HG02870 (cell line): ENCODE measurements around the gene DIDO1.
A peak's percentile ranks its signal among the peaks of the same experiment; 100 is the strongest.

Experiments used
- ATAC-seq: cut with Tn5 transposase; IDR thresholded peaks from one replicate; pipeline ENCODE4 v1.9.1; 2021; ENCODE audit warnings: mild to moderate bottlenecking, moderate library complexity; ENCODE audit not compliant: unreplicated experiment

DIDO1 gene

DNA sequence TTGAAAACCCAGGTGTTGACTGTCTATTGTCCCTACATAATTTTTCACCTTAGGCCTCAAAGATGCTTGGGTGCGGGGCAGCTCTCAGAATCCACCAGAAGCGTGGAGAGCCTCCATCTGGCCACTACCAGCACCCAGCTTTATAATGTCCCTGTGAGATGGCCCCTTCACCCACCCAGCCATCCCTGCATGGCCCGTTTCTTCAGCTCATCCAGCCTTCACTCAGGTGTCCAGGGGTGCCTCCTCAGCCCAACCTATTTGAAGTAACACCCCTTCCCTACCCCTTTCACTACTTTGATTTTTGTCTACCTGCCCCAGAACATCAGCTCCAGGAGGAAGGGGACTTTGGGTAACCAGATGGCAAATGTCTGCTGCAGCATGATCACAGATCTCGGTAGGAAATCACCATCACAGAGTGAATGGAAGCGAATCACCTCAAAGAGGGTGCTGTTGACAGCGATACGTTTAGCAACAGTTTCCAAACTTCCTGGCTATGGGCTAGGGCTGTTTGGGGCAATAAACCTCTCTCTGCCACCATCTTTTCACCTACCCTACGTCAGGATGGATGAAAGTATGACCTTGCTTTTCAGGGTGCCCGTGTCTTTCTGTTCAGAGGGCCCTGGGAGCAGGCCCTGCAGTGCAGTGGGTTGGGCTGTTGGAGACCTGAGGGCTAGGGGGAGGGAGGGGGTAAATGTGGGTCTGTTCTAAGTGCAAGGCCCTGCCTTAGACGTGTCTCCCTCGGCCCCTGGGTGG, 25.0 kb upstream of the DIDO1 start:
- no peak for ATAC-seq

- ATAC-seq, result no peak
Observed at GRCh38 chr20:62950741-62951140, 24.4 kb upstream of the DIDO1 start.

GRCh38 chr20:62949962-62950361, 23.7 kb upstream of the DIDO1 start:
- ATAC-seq, result no peak

DNA sequence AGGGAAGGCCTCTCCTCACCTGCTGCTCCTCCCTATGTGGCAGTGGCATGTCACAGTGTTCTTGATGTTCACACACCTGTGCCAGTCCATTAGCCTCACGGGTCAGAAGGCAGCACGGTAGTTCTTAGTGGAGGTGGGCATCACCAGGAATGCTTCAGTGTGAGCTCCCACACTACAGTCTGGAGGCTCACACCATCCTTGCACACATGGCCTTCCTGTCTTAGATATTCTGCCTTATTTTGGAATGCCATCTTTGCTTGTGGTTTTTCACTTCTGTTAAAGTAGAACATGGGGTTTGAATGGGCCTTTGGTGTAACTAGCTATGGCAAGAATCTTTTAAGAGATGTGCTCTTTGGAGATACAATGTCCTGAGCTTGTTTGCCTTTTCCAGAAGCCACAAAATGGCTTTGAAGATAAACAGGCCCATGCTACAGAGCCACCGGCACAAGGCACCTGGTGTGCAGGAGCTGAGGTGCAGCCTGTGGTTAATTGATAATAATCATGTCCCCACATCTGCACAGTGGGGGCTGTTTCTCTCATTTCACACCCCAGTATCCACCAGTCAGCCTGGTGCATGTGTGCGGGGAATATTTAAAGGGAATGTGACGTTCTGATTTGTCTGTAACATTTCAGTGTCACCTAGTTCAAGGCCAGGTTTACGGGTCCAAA, 23.0 kb upstream of the DIDO1 start:
- ATAC-seq, result no peak

- ATAC-seq, result no peak
Observed at GRCh38 chr20:62947532-62948300, 21.4 kb upstream of the DIDO1 start.

GRCh38 chr20:62946918-62947317, 20.6 kb upstream of the DIDO1 start:
- ATAC-seq, result no peak

DNA sequence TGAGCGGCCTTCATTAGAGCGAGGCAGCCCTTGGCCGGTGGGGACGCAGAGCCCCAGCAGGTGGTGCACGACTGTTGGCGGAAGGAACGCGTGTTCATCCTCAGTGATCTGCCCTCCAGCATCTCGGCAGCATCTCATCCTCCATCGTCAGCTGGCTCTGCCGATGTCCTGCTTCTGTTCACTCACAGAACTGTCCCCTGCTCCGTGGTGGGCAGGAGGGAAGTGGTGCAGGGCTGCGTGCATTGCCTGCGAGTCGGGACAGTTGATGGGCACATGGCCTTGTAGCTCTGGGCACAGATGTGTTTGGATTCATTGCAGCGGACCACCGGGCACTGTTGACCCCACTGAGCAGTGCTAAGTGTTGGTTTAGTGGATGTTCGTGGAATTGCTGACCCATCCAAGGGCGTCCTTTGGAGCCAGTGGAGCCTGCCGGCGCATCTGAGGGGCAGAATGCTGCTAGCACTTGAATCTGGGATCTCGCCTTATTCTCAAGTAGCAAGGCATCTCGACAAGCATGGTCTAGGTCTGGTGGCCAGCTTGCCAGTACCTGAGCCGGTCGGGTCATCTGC, 19.6 kb upstream of the DIDO1 start:
- ATAC-seq, result no peak

DNA sequence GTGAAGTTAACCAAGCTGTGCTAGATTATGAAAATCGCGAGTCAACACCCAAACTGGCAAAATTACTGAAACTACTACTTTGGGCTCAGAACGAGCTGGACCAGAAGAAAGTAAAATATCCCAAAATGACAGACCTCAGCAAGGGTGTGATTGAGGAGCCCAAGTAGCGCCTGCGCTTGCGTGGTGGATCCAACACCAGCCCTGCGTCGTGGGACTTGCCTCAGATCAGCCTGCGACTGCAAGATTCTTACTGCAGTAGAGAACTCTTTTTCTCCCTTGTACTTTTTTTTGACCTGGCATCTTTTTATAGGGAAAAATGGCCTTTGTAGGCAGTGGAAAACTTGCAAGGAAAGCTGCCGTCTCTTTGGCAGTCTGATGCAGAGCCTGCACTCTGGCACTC, 18.4 kb upstream of the DIDO1 start:
- no peak for ATAC-seq

DNA sequence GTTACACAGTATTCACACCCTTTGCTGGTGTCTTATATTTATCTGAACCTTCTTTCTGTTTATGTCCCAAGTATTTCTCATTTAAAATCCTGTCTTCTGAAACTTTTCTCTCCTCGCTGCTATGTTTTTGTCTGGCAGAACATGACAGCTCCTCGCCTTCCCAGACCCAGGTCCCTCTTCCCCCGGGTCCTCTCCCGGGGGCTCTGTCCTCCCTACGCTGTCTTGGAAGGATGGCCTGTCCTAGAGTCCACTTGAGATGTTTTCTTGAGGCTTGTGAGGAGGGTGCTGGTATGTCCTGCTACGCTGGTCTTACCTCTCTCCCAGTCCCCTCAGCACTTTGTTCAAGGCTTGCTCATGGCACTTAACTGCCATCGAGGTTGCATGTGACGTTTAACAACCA, 17.9 kb upstream of the DIDO1 start:
- ATAC-seq, result no peak

DNA sequence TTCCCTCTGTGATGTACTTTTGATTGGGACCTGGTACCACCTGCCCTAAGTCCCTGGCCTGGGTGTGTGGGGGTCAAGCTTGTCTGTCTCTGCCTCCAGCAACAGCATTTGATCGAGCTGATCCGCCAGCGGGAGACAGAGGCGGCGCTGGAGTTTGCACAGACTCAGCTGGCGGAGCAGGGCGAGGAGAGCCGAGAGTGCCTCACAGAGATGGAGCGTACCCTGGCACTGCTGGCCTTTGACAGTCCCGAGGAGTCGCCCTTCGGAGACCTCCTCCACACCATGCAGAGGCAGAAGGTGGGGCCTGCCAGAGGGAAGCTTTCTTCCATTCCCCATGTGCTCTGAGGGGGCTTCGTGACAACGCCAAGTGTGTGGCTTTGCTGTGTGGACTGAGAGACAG, 17.1 kb upstream of the DIDO1 start:
- no peak for ATAC-seq

DNA sequence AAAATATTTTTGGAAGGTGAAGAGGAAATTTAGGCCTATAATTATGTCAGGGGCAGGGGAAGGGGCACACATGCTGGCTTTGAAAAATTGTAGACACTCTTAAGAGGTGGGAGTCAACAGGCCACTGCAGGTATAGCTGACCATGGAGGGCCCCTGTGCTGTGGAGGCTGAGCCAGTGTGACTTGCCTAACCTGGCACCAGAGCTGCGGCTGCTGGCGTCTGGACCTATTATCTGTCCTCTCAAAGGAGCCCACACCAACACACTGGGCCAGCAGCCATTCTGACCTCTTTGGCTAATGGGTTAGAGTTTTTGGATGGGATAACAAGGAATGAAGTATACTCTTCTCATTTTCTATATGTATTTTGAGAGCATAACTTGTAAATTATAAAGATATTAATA, 16.2 kb upstream of the DIDO1 start:
- ATAC-seq, result no peak

- ATAC-seq, result no peak
Observed at GRCh38 chr20:62941792-62942191, 15.5 kb upstream of the DIDO1 start.

DNA sequence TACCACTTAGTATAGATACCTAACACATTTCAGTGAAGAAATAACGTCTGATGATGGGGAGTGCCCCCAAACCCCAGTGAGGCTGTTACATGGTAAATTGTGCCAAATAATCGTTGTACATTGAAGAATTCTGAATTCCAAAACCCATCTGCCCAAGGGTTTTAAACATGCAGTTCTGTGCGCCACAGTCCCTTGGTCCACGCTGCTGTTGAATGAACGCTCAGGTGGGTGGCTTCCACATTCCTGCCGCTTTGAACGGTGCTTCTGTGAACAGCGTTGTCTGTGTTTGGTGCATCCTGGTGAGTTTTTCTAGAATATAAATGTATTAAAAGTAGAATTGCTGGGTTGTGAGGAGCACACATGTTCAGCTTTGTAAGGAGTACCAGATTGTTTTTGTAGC, 14.6 kb upstream of the DIDO1 start:
- no peak for ATAC-seq

DNA sequence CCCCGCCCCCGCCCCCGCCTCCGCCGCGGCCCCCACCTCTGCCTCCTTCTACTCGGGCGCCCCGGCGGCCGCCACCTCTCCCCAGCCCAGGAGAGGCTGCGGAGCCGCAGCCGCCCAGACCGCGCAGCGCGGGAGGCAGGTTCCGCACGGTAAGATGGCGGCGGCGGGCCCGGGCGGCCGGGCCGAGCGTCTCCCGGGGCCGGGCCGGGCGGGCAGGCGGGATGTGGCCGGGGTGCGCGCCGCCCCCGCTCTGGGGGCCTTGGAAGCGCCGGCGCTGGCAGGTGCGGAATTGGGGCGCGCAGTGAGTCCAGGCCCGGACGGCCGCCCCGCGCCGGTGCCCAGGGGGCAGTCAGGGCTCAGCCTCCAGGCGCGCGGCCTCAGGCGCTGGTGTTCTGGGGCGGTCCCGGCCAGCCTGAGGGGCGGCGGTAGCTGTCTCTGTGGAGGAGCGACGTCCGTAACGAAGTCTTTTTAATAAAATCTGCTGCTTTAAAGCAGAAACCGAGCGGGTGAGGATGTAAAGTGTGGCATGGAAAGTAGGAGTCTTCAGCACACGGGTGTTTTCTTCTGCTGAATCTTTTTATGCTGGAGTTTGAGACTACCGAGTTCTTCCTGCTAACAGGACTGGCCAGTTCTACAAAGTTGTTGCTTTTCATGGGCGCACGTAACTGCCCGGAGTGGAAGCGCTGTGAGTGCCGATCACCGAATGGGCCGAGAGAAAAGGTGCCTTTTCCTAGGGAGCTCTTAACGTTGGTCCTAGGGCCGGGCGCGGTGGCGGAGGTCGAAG, 12.0 kb upstream of the DIDO1 start, which contains the start of gene GID8:
Gene GID8, plus strand, starts transcription at position 43 of the 784 bp plus-strand sequence. CDS start 3,356 bp downstream, outside the sequence.
- peak; percentile 33 for ATAC-seq

DNA sequence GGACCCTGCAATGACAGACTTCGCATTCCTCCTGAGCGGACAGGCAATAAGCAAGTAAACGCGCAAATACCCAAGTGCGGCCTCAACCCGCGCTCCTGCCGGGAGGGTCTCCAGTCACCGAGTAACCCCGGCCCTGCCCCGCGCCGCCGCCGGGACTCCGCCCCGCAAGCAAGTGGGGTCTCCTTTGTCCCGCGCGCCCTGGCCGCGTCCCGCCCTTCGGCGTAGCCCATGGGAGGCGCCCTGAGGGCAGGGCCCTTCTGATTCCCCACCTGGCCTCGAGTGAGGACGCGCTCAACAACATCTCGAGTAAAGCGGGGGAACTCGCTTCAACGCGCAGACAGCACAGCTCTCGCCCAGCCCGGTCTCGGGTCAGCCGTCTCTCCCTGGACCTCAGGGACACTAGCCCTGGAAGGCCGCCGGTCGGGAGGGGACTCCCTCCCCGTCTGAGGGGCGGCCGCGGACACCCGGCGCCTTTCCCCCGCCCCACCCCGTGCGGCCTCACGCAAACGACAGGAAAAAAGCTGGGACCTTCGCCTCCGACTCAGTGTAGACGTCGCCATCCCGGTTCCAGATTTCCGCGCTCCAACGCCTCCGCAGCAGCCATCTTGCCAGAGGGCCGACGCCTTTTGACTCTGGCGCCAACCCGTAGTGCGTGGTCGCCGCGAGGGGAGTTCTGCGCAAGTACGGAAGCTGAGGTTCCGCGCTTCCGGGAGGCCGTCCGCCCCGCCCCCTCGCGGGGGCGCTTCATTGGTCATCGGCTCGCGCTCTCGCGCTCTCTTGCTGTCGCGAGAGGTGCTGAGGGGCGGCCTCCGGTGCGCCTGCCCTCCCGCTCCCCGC, 11.2 kb upstream of the DIDO1 start:
- peak; percentile 78 for ATAC-seq

DNA sequence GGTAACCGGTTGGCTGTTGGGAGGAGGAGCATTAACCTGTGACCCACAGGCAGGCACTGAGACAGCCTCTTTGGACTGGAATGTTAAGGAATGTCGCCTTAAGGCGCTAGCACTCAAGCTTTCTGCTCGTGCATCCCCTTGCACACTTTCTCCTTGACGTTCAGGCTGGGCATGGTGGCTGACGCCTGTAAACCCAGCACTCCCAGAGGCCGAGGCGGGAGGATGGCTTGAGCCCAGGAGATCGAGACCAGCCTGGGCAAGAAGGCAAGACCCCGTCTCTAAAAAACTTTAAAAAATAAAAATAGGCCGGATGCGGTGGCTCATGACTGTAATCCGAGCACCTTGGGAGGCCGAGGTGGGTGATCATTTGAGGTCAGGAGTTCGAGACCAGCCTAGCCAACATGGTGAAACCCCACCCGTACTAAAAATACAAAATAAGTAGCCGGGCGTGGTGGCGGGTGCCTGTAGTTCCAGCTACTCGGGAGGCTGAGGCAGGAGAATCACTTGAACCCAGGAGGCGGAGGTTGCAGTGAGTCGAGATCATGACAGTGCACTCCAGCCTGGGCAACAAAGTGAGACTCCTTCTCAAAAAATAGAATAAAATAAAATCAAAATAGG, 9.8 kb upstream of the DIDO1 start:
- ATAC-seq, result no peak

DNA sequence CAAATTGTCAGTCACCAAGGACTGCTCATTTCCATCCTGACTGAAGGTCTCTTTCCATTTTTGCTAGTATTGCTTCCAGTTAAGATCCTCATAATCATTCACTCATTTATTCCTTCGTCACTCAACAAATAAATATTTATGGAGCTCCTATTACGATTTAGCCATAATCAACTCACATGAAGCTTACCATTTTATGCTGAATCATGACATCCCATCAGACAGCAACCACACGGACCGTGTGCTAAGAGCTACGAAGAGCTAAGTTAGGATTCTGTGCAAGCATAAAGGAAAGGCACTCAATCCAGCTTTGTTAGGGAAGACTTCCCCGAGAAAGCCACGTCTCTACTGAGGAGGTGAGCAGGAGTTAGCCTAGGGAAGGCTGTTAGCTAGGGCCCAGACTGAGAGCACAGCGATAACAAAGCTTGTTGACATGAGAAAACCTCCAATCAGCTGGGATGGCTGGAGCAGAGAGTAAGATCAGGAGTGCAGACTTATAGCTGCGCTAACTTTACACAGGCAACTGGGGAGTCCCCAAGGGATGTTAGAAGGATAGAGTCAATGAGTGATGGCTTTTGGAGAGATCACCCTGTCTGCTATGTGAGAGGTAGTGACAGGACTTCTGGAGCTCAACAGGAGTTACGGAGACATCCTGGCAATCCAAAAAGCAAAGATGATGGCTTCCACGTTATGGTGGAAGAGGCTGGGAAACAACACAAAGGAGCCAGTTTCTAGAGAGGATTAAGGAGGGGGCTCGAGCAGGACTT, 9.1 kb upstream of the DIDO1 start:
- ATAC-seq, result no peak

GRCh38 chr20:62933966-62934365, 7.7 kb upstream of the DIDO1 start:
- no peak for ATAC-seq

DNA sequence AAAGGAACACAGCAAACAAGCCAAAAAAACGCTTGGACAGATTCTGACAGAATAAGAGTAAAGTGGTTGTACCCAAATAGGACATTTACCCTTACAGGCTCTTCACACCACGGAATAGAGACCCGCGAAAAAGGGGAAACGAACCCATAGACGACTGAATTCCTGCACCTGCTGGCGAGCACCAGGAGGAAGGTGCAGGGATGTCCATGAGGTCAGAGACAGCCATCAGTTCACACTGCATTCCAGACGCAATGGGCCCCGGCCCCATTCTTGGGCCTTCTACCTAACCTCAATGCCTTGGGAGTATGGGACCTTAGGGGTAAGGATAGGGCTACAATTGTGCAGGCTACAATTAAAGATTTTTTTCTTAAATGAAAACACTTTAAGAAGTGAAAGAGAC, 5.2 kb upstream of the DIDO1 start:
- no peak for ATAC-seq
